Testis (tissue), 3 donors: Measurements from ENCODE around the gene SLC7A5. TPM values are rescaled to one million over a fixed set of nuclear protein-coding genes. Genes with fewer than 3 reads are reported as not detected.
"Not testable (repeated sequence)": the region's sequence is repeated elsewhere in the genome, so short reads cannot be mapped to it uniquely, and the experiment has no call there.

Experiments used
- DNase-seq: peaks from one replicate; pipeline ENCODE4 v3.0.0-alpha.2; 2019
- H3K27ac ChIP-seq, 2 donors: fragments of 200-600 bp; sonication (generic); one replicate each; pipeline ENCODE4 v1.5.1; 2019
- H3K27me3 ChIP-seq: fragments of 200-600 bp; sonication (generic); one replicate; pipeline ENCODE4 v1.5.1; 2019
- H3K36me3 ChIP-seq: fragments of 200-600 bp; sonication (generic); one replicate; pipeline ENCODE4 v1.5.1; 2017; ENCODE audit warnings: low read depth; ENCODE audit errors: missing control alignments
- H3K4me1 ChIP-seq: fragments of 200-600 bp; sonication (generic); one replicate; pipeline ENCODE4 v1.5.1; 2019
- H3K4me3 ChIP-seq, 2 donors: fragments of 200-600 bp; sonication (generic); one replicate each; pipeline ENCODE4 v1.5.1; 2017 to 2019
- H3K9me3 ChIP-seq: fragments of 200-600 bp; sonication (generic); one replicate; pipeline ENCODE4 v1.5.1; 2017
- POLR2A ChIP-seq: fragments of 450-650 bp; IDR thresholded peaks from one replicate; pipeline ENCODE4 v1.6.1; 2017; ENCODE audit warnings: antibody characterized with exemption, mild to moderate bottlenecking, moderate library complexity
- WGBS, 2 donors: methylation state at CpG; one replicate each; pipeline ENCODE4 v1.1.5; 2018; 5-methylcytosine and 5-hydroxymethylcytosine counted together
- intact Hi-C: fragments of 100-400 bp; cut with DNase I; formaldehyde crosslinking; loops from one replicate; pipeline ENCODE4 v1.15.1; 2023; ENCODE audit warnings: low total_unique reads
- polyA plus RNA-seq: library from polyadenylated mRNA; stranded (reverse); fragments of 350-450 nt; fragmentation: Illumina TruSeq; extraction: RNeasy Lipid Tissue Mini Kit (QIAGEN cat#74804); gene quantifications from one replicate; pipeline ENCODE4 v1.2.3, GENCODE V29; 2014; ENCODE audit warnings: low read depth, low replicate concordance; ENCODE audit not compliant: insufficient read depth
- total RNA-seq, 2 donors: library from RNA; depleted of rRNA; stranded (reverse); fragments of >200 nt; gene quantifications; one replicate each; pipeline ENCODE4 v1.2.3, GENCODE V29; 2016
- TF ChIP-seq, protein P1 (sequence below), 3 experiments: fragments of 450-650 bp in 2 of 3; fragments of 200-600 bp in 1 of 3; sonication (generic) in 1 of 3; IDR thresholded peaks; one replicate each; pipeline ENCODE4 v1.5.1; 2016 to 2019; ENCODE audit warnings: antibody characterized with exemption in 3 of 3, mild to moderate bottlenecking in 2 of 3, moderate library complexity in 1 of 3

SLC7A5 gene
- total and polyA plus RNA-seq, 3 donors from 2014 or later, result 179 to 290 (median 263) TPM

DNA sequence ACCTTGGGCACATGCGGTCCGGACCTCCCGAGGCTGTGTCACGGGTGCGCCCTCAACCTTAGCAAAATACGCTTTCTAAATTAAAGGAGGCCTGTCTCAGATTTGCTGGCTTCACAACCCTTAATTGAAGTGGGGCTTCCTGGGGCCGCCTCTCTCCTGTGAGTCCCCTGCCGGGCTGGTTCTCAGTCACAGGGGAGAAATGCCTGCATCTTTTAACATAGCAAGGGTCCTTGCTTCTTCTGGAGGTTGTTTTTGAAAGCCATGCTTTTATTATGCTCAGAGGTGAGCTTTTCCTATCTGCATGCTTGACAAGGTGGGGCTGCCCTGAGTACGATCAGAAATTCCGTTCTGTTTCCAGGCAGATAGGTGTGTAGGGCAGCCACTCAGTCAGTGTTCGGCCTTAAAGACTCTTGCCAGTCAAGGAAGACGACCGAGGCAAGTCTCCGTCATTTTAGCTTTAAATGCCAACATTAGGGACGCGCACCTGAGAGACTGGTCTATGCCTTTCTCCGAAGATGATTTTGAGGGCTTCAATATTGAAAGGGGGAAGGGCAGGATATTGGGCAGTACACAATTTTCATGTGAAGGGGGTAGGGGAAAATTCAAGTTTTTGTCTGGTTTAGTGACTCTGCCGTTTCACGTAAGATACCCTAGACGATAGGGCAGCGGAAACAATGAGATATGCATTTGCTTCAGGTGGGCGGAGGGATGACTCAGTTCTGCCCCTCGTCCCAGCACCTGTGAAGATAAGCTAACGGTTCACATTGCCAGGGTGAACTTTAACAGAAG, 5.5 kb upstream of the SLC7A5 start:
- Histone ChIP-seq H3K27me3 (no peaks in the 10 kb centered on the region), H3K27ac (no peak overlapping the region), H3K4me3 (no peak overlapping the region), H3K4me1 (peaks cover 28% of the 10 kb centered on the region), H3K9me3 (no peaks in the 10 kb centered on the region), H3K36me3 (no peaks in the 10 kb centered on the region)
- TF ChIP-seq POLR2A, result no peak
- TF ChIP-seq, protein P1, sequence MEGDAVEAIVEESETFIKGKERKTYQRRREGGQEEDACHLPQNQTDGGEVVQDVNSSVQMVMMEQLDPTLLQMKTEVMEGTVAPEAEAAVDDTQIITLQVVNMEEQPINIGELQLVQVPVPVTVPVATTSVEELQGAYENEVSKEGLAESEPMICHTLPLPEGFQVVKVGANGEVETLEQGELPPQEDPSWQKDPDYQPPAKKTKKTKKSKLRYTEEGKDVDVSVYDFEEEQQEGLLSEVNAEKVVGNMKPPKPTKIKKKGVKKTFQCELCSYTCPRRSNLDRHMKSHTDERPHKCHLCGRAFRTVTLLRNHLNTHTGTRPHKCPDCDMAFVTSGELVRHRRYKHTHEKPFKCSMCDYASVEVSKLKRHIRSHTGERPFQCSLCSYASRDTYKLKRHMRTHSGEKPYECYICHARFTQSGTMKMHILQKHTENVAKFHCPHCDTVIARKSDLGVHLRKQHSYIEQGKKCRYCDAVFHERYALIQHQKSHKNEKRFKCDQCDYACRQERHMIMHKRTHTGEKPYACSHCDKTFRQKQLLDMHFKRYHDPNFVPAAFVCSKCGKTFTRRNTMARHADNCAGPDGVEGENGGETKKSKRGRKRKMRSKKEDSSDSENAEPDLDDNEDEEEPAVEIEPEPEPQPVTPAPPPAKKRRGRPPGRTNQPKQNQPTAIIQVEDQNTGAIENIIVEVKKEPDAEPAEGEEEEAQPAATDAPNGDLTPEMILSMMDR (IDR thresholded peaks at IDR 0.05), result no peak
- WGBS, 2 donors, result 77 to 79% methylated on average over 24 of the region's 24 CpGs
- intact Hi-C loops, result loop anchor here (10.0 kb wide), 1 partner anchor 90 kb away; no protein-coding TSS in a partner anchor
- no peak for DNase-seq

DNA sequence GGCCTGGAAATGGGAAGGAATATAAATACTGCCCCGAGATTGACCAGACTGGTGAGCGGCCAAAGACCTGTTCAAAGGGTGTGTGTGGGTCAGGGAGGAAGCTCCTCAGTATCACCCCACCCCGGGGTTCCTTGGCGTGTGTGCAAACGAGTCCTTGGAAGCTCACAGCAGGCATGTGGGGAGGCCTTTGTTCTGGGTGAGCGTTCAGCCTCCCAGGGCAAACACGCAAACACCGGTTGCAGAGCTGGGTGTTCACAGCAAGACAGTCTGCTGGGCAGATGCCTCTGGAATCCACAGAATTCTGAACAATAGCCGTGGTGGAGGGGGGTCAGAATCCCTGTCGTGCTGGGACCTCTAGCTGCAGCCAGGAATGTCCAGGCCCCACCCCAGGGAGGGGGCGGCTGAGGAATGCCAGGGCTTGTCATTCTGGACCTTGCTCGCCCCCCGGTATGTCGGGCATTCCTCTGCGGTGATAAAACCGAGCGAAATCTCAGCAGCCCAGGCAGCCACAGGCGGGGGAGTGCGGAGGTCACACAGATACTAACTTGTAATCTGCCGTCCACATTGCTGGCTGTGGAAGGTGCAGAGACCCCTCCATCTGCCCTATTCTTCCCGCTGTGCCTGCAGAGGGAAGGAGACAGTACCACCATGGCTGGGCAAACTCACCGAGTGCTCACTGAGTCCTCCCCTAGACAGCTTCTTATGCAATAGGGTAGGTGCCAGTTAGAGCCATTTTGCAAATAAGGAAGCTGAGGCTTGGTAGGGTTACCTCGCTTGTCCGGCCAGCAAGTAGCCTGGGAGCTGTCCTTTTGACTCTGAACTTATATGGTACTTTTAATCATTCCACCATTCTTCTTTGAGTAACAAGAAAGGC, 1.3 kb upstream of the SLC7A5 start:
- intact Hi-C loops, result loop anchor here (10.0 kb wide), 1 partner anchor 86 kb away; no protein-coding TSS in a partner anchor
- H3K27ac ChIP-seq, result peak overlapping the region; percentile 61 to 62

DNA sequence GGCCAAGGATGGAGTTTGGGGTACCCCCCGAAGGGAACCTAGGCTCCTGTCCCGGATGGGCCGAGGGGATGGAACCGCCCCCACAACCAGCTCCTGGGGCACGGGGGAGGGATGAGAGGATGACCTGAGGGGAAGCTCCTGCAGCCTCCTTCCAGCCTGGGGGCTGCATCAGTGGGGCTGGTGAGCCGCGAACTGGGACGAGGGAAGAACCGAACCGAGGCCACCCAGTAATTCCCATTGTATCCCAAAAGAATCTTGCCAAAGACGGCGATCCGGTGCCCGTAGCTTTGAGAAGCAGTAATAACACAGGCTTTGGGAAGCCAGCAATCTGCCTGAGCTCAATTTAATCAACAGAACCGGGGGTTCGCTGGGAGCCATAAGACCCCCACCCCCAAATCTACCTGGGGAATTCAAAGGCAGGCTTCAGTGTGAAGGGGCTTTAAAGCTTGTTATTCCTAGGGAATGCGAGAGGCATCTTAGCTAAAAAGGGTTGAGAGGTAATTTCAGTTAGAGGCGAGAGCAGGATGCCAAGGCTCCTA, 641 bp upstream of the SLC7A5 start:
- not testable (repeated sequence) for H3K9me3 ChIP-seq, H3K27me3 ChIP-seq, DNase-seq, H3K36me3 ChIP-seq
- H3K4me3 ChIP-seq, result peak overlapping the region; percentile 58 to 70
- peaks cover 21% of the 10 kb centered on the region for H3K4me1 ChIP-seq
- 37 to 78% methylated on average over 13 to 18 of the region's 18 CpGs for WGBS, 2 donors
- peak overlapping the region; percentile 59 to 61 for H3K27ac ChIP-seq
- intact Hi-C loops, result loop anchor here (10.0 kb wide), 1 partner anchor 85 kb away; no protein-coding TSS in a partner anchor

More for the DNA sequence above, 1.3 kb upstream of the SLC7A5 start:
- peaks cover 21% of the 10 kb centered on the region for H3K4me1 ChIP-seq
- H3K36me3 ChIP-seq, H3K27me3 ChIP-seq, H3K9me3 ChIP-seq, H3K4me3 ChIP-seq: not testable (repeated sequence)
- 58 to 72% methylated on average over 4 to 21 of the region's 24 CpGs for WGBS, 2 donors
- peak; percentile 74 for DNase-seq

DNA sequence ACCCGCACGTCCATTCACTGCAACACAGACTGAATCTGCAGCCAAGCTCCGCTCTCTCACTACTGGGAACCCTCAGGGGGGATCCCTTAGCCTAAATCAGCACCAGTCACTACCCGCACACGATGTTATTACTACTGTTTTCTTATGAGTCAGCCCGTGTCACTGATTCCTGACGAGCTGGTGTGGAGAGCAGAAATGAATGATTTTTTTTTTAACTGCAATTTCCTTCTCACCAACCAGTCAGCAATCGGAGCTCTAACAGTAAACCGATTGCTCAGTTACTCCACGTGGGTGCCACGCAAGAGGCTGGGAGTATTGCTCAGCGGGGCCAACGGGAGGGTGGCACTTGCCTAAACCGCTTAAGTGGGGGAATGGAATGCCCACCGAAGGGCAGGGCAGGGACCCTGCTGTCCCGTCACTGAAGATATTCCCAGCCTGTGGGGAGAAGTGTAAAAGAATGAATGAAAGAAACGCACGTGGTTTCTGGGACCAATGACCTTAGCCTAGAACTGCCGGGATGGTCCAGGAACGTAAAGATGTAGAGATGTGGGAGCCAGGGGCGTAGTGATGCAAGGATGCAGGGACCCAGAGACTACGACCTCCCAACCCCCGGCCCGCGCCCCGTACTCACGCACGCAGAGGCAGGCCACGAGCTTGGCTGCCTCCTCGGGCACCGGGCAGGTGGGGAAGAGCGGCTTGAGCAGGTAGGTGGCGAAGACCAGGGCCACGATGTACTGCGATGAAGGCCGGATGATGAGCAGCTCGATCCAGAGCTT, 865 bp downstream of the SLC7A5 start:
- H3K27me3 ChIP-seq, H3K9me3 ChIP-seq, intact Hi-C loops, DNase-seq, H3K36me3 ChIP-seq: not testable (repeated sequence)
- Histone ChIP-seq H3K4me1 (peaks cover 21% of the 10 kb centered on the region), H3K27ac (peak overlapping the region in 1 of 2 donors; percentile 61), H3K4me3 (peak overlapping the region; percentile 58 to 70)
- 13 to 17% methylated on average over 24 to 37 of the region's 37 CpGs for WGBS, 2 donors

DNA sequence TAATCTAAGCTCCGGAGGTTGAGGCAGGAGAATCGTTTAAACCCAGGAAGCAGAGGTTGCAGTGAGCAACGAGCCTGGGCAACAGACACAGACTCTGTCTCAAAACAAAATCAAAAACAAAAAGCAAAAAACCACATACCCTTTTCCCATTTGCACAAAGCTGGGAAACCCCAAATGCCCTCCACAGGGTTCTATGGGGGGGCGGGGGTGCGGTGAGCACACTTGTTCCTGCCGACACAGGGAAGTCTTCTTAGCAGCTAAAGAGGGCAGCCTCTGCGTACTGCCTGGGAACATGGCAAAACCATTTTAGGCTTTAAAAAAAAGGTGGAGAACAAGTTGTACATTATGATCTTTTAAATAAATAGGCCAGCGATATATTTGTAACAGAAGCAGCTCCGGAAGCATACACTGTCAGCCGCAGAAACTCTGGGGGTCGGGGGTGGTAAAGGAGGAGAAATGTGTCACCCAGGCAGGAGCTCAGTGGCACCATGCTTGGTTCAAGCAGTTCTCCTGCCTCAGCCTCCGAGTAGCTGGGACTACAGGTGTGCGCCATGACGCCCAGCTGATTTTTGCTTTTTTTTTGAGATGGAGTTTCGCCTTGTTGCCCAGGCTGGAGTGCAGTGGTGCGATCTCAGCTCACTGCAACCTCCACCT, 3.3 kb downstream of the SLC7A5 start:
- intact Hi-C loops, H3K9me3 ChIP-seq, DNase-seq, H3K27me3 ChIP-seq, H3K36me3 ChIP-seq: not testable (repeated sequence)
- Histone ChIP-seq H3K4me1 (peaks cover 19% of the 10 kb centered on the region), H3K27ac (peak overlapping the region in 1 of 2 donors; percentile 39), H3K4me3 (peak overlapping the region in 1 of 2 donors; percentile 70)
- WGBS, 2 donors, result 45 to 66% methylated on average over 16 of the region's 16 CpGs

DNA sequence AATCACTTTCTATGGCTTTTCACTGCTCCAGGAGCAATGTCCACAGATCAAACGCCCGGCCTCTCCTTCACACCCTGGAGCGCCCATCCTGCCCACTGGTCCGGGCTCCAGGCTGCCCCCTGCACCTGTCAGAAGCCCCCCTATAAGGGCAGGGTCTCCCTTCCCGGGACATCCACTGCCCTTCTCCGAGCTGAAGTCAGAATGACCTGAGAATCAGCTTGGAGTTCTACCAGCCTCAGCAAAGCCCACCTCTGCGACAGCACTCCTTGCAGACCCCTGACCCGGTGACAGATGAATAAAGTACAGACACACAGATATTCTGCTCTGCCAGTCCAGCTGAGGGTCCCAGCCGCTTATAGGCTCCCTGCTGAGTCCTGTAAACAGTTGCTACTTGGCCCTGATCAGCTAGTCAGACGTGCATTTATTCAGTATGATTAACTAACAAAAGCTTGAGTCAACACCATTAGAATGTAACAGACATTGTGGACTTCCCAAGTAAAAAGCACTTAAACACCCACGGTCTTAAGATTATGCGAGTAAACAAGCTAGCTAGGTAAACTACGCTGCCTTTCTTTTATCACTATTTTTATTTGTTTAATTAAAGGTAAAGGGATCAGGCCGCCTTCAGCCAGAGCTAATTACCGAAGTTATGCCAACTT, 4.8 kb downstream of the SLC7A5 start:
- DNase-seq, result no peak
- H3K4me3 ChIP-seq, result no peak overlapping the region
- H3K36me3 ChIP-seq, result no peaks in the 10 kb centered on the region
- no peak overlapping the region for H3K27ac ChIP-seq
- TF ChIP-seq POLR2A, result no peak
- TF ChIP-seq, protein P1 (IDR thresholded peaks at IDR 0.05), result no peak
- no peaks in the 10 kb centered on the region for H3K27me3 ChIP-seq
- 75 to 87% methylated on average over 15 of the region's 15 CpGs for WGBS, 2 donors
- H3K4me1 ChIP-seq, result peaks cover 20% of the 10 kb centered on the region
- no peaks in the 10 kb centered on the region for H3K9me3 ChIP-seq
- intact Hi-C loops, result no loop called here

DNA sequence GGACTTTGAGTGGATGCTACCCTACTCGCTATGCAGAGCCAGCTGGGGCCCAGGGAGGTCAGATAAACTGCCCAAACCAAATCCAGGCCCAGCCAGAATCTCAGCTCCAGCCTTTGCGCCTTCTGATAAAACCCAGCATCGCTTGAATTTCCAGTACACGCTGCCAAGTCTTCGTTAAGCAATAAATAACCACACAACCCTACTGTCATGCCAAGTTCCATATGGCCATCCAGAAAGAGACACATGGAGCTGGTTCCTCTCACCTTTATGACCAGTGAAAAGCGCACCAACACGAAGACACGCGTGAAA, 6.0 kb downstream of the SLC7A5 start:
- H3K4me3 ChIP-seq, intact Hi-C loops, H3K27me3 ChIP-seq, H3K9me3 ChIP-seq, DNase-seq, H3K36me3 ChIP-seq: not testable (repeated sequence)
- 81 to 92% methylated on average over 9 of the region's 9 CpGs for WGBS, 2 donors
- peak overlapping the region in 1 of 2 donors; percentile 31 for H3K27ac ChIP-seq
- H3K4me1 ChIP-seq, result peaks cover 31% of the 10 kb centered on the region

DNA sequence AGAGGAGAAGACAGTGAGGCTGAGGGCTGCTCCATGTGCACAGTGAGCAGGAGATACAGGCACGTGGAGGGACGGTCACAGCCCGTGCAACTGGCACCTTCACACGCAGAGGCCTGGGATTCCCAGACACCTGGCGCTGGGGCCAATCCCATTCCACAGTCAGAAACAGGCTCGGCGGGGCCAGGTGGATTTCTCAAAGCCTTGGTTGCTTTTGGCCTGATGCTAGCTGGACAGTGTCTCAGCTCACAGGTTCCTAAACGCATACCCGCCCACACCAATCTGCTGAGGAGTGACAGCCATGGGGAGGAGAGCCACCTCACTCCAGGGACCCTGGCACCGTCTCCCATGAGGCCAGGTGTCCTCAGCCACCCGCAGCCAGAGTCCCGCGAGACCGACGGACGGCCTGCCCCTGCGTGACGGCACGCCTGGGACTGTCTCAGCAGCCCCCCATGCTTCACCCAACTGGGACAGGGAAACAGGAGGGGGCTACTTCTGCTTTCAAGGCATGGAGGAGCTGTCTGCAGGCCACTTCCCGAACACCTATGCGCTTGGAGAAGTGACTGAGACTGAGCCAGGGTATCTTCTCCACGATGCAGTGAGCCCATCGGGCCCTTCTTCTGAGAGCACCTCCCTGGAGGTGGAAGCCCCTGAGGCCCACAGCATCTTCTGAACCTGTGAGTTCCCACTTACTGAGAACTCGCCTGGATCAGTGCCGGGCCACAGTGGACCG, 6.5 kb downstream of the SLC7A5 start:
- Histone ChIP-seq H3K27ac (peak overlapping the region in 1 of 2 donors; percentile 31), H3K4me1 (peaks cover 33% of the 10 kb centered on the region)
- H3K27me3 ChIP-seq, H3K4me3 ChIP-seq, H3K9me3 ChIP-seq, DNase-seq, H3K36me3 ChIP-seq, intact Hi-C loops: not testable (repeated sequence)
- 62 to 100% methylated on average over 7 to 26 of the region's 26 CpGs for WGBS, 2 donors
